Activated CD4-positive, alpha-beta T cell treated with anti-CD3 and anti-CD28 coated beads, Interleukin-2, amount 50 U/mL, for 1 hour (primary cell): ENCODE data around the gene GOSR2.
"Not testable (repeated sequence)": the region's sequence is repeated elsewhere in the genome, so short reads cannot be mapped to it uniquely, and the experiment has no call there.

Experiments used
- DNase-seq: peaks from one replicate; pipeline ENCODE4 v3.0.0-alpha.2; 2020

The GOSR2 gene

GRCh38 chr17:46894476-46895151, 28.3 kb upstream of the GOSR2 start:
- DNase-seq = no peak

GRCh38 chr17:46895171-46895570, 27.8 kb upstream of the GOSR2 start:
- DNase-seq = no peak

GRCh38 chr17:46896991-46897390, 26.0 kb upstream of the GOSR2 start:
- DNase-seq = no peak

- no peak for DNase-seq
These were observed 24.6 kb upstream of the GOSR2 start for GRCh38 chr17:46898364-46898763.

GRCh38 chr17:46898860-46899259, 24.1 kb upstream of the GOSR2 start:
- no peak for DNase-seq

DNA sequence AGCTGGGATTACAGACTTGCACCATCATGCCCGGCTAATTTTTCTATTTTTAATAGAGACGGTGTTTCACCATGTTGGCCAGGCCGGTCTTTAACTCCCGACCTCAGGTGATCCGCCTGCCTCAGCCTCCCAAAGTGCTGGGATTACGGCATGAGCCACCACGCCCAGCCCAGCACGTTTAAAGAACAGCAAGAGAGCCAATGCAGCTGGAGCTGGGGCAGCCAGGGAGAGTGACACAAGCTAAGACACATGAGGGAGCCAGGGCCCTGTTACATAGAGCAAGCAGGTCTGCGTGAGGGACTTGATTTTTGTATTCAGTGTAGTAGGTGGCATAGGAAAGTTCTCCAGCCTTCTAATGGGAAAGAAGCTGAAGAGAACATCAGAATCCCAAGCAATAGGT, 21.7 kb upstream of the GOSR2 start:
- DNase-seq = no peak

DNA sequence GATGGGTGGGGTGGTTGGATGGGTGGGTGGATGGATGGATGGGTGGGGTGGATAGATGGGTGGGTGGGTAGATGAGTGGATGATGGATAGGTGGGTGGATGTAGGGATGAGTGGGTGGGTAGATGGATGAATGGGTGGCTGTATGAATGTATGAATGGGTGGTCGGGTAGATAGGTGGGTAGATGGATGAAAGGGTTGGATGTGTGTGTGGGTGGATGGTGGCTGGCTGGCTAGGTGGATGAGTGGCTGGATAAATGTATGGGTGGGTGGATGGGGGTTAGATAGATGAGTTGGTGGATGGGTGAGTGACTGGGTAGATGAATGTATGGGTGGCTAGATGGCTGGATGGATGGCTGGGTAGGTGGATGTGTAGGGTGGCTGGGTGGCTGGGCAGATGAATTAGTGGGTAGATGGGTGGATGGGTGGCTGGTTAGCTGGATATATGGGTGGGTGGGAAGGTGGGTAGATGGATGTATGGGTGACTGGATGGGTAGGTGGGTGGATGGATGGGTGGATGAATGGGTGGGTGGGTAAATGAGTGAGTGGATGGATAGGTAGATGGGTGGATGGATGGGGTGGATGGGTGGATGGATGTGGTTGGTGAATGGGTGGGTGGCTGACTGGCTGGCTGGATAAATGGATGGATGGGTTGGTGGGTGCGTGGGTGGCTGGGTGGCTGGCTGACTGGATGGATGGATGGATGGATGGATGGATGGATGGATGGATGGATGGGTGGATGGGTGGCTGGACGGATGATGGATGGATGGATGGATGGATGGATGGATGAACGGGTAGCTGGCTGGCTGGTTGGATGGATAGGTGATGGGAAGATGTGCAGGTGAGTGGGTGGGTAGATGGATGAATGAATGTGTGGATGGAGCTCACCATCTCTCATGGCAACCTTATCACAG, 18.9 kb upstream of the GOSR2 start:
- no peak for DNase-seq

DNA sequence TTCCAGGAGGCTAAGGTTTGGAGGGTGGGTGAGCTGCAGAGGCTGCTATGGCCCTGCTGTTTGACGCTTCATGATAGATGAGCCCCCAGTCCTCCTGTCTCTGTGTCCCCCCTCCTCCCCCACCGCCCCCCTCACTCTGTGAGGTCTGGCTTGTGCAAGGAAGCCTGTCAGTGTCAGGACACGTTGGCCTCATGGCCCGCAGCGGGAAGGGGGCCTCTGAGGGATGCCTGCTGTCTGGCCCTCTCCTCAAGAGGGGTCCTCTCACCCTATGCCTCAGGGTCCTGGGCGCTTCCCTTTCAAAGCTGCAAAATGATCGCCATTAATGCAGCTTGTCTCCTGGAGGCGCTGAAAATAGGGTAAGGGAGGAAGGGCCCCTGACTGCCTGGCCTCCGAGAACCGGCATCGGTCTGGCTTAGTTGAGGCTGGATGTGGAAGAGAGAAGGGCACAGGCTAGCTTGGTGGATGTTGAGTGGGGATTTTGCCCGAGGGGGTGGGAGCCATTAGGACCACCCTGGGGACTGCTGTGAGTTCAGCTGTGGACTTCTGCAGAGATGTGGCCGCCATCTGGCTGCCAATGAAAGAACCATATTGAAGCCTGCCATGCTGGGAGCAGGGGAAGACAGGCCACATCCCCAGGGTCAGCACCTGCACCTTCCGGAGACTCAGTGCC, 14.8 kb upstream of the GOSR2 start:
- no peak for DNase-seq

DNA sequence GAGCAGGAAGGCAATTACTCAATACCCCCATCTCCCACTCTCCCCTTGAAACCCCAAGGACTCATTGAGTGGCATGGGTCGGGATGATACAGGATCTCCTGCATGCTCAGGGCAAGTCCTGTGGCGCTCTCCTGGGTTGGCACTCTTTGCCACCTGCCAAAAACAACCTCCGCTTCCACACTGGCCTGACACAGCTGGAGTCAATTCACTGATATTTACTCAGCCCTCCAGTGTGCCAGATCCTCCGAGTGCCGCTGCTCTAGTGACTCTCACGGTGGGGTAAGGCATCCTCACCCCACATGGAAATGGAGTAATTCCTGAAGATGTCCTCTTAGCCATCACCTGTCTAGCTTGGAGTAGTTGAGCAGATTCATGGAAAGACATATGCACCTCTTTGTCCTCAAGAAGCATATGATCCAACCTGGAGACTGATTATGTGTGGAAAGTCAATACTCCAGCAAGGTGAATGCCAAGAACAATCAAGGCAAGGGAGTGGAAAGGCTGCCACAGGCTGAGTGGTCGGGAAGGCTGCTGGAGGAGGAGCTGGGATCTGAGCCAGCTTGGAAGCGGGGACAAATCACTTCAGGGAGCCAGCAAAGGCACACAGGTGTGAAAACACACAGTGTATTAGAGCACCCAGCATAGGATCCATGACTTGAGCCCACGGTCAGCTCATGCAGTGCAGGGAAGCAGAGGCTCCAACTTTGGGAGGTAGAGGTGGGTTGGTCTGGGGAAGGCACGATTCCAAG, 12.6 kb upstream of the GOSR2 start:
- DNase-seq = no peak

GRCh38 chr17:46911311-46911710, 11.6 kb upstream of the GOSR2 start:
- no peak for DNase-seq

DNA sequence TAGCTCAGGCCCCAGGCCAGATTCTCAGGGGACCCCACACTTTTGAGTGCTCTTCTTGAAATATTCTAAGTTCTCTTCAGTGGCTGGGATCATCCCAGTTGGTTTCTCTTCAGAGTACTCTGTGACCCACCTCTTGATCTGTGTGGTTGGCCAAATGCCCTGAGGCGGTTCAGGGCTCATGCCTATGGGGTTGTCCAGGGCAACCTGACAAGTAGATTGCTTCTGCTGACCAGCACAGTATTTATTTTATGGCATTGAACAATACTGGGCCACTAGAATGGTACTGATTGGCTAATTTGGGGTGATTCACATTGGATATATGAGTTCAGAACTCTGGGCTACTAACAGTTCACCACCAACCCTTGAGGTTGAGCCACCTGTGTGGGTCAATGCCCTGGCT, 7.4 kb upstream of the GOSR2 start:
- DNase-seq = no peak

DNA sequence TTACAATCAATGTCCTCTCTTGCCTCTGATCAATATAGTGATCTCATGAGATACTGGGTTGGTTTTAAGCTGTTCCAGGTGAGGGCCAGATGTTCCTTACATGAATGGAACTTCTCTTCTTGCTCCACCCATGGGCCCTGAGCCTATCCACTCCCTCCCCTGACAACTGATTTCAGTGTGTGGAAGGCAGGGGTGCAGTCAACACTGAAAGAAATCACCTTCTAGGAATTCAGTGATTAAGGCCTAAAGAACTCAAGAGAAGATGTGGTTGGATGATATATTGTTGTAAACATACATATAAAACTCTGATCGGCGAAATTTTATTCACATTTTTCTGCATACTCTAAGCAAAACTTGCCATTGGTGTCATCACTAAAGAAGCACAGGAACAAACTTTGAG, 6.7 kb upstream of the GOSR2 start:
- no peak for DNase-seq

- DNase-seq = no peak
These were observed 6.3 kb upstream of the GOSR2 start for GRCh38 chr17:46916623-46917022.

DNA sequence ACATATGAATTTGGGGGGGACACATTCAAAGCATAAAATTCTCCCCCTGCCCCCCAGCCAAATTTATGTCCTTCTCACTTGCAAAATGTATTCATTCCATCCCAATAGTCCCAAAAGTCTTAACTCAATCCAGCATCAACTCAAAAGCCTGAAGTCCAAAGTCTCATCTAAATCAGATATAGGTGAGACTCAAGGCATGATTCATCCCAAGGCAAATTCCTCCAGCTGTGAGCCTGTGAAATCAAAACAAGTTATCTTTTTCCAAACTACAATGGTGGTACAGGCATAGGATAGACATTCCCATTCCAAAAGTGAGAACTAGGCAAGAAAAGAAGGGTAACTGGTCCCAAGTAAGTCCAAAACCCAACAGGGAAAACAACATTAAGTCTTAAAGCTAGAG, 5.9 kb upstream of the GOSR2 start:
- DNase-seq = no peak

- DNase-seq = no peak
These were observed 5.4 kb upstream of the GOSR2 start for GRCh38 chr17:46917516-46917915.

DNA sequence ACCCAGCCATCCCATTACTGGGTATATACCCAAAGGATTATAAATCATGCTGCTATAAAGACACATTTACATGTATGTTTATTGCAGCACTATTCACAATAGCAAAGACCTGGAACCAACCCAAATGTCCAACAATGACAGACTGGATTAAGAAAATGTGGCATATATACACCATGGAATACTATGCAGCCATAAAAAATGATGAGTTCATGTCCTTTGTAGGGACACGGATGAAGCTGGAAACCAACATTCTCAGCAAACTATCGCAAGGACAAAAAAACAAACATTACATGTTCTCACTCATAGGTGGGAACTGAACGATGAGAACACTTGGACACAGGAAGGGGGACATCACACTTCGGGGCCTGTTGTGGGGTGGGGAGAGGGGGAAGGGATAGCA, 998 bp upstream of the GOSR2 start:
- DNase-seq = not testable (repeated sequence)

GRCh38 chr17:46922487-46922803, 515 bp upstream of the GOSR2 start:
- no peak for DNase-seq

GRCh38 chr17:46925185-46925868, 2.4 kb downstream of the GOSR2 start:
- no peak for DNase-seq

- no peak for DNase-seq
These were observed 5.7 kb downstream of the GOSR2 start for GRCh38 chr17:46928467-46929261.

GRCh38 chr17:46929413-46929812, 6.5 kb downstream of the GOSR2 start:
- no peak for DNase-seq

- no peak for DNase-seq
These were observed 7.1 kb downstream of the GOSR2 start for GRCh38 chr17:46930051-46930450.

DNA sequence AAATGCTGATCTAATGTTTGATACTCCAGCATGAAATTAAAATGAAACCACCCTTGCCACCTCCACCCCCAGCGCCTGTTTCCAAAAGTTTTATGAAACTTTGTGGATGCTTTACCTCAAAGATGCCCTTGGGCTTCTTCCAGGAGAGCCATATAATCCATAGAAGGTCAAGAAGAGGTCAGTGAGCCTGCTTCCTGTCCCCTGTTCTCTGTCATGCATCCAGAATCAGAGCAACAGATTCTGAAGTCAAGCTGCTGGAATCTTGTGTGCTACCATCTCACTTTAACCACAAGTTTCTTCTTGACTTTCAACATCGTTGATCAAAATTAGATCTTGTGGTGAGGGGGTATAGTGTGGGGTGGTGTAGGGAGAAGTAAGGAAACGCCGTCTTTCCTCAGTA, 8.6 kb downstream of the GOSR2 start:
- no peak for DNase-seq
